Sigmoid colon (tissue), 7 donors: ENCODE data around the gene F12. TPM values are rescaled to one million over a fixed set of nuclear protein-coding genes. Genes with fewer than 3 reads are reported as not detected.

Source experiments
- DNase-seq: peaks from one replicate; pipeline ENCODE4 v3.0.0-alpha.2; 2019
- H3K27ac ChIP-seq, 4 donors: fragments of 200-600 bp; sonication (generic); one replicate each; pipeline ENCODE4 v1.5.1; 2016 to 2019; ENCODE audit warnings: mild to moderate bottlenecking in 1 of 4
- H3K27me3 ChIP-seq, 3 donors: fragments of 200-600 bp; sonication (generic); one replicate each; pipeline ENCODE4 v1.5.1; 2019; ENCODE audit warnings: mild to moderate bottlenecking in 1 of 3
- H3K36me3 ChIP-seq, 4 donors: fragments of 200-600 bp; sonication (generic); one replicate each; pipeline ENCODE4 v1.5.1; 2016 to 2019
- H3K4me1 ChIP-seq, 4 donors: fragments of 200-600 bp; sonication (generic); one replicate each; pipeline ENCODE4 v1.5.1; 2017 to 2019
- H3K4me3 ChIP-seq, 4 donors: fragments of 200-600 bp; sonication (generic); one replicate each; pipeline ENCODE4 v1.5.1; 2017 to 2019; ENCODE audit warnings: mild to moderate bottlenecking in 2 of 4, moderate library complexity in 1 of 4
- H3K9me3 ChIP-seq, 4 donors: fragments of 200-600 bp in 3 of 4; sonication (generic) in 3 of 4; one replicate each; pipeline versions ENCODE4 v1.5.1 to v1.6.1; 2013 to 2019
- EP300 ChIP-seq, 4 donors: sonication (generic); formaldehyde crosslinking; IDR thresholded peaks; one replicate each; pipeline ENCODE4 v1.6.1; 2017; ENCODE audit warnings: antibody characterized with exemption in 4 of 4
- POLR2A ChIP-seq, 2 donors: fragments of 450-650 bp; IDR thresholded peaks; one replicate each; pipeline ENCODE4 v1.6.1; 2016; ENCODE audit warnings: antibody characterized with exemption in 2 of 2, mild to moderate bottlenecking in 2 of 2, moderate library complexity in 2 of 2
- POLR2AphosphoS5 ChIP-seq, 4 donors: sonication (generic); formaldehyde crosslinking; IDR thresholded peaks; one replicate each; pipeline ENCODE4 v1.6.1; 2017; ENCODE audit warnings: antibody characterized with exemption in 4 of 4
- WGBS, 2 donors: extraction: QIAGEN DNeasy Blood & Tissue Kit; methylation state at CpG; one replicate each; pipeline ENCODE4 v1.1.7; 2013; 5-methylcytosine and 5-hydroxymethylcytosine counted together
- intact Hi-C: fragments of 100-400 bp; cut with DNase I; formaldehyde crosslinking; loops from one replicate; pipeline ENCODE4 v1.15.1; 2023
- polyA plus RNA-seq, 3 donors: library from polyadenylated mRNA; stranded (reverse); fragments of 200-250 nt; gene quantifications; one replicate each; pipeline ENCODE4 v1.2.3, GENCODE V29; 2013
- total RNA-seq, 4 donors: library from RNA; depleted of rRNA; stranded (reverse); fragments of >200 nt; gene quantifications; one replicate each; pipeline ENCODE4 v1.1.0, GENCODE V29; 2016
- TF ChIP-seq, protein P1 (sequence below), 4 experiments: fragments of 450-650 bp in 3 of 4; fragments of 200-600 bp in 1 of 4; IDR thresholded peaks; one replicate each; pipeline ENCODE4 v1.5.1; 2016 to 2019; ENCODE audit warnings: antibody characterized with exemption in 4 of 4, mild to moderate bottlenecking in 3 of 4, moderate library complexity in 2 of 4
- donor health status: healthy with polysubstance abuse.
- donor health status: Bipolar disorder and iron deficiency.
- donor health status: healthy.

The F12 gene
- total and polyA plus RNA-seq, 7 donors = 0.36 to 14.0 (median 2.2) TPM; not detected in 1

DNA sequence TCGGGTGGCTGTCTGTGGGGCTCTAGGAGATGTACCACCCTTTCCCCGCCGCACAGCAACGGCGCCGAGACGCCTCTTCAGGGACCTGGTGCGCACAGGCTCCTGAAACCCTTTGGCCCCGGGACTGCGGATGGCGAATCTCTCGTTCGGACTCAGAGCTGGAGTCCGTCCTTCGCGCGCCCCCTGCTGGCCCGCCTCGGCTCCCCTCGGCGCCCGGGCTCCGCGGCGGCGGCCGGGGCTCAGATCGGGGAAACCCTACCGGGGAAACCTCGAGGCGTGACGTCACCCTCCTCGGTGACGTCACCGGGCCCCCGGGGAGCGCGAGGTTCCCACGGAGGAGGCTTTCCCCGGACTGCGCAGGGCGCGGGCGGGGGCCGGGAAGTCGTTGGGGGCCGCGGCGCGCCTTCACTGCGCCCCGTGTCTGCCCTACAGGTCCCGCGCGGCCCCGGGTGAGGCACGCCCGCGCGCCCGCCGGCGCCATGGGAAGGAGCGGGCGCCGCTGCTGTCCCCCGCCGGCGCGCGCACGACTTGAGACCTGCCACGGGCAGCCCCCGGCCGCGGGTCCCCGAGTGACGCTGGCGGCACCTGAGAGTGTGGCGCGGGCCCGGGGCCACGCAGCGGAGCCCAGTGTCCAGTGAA, 45.2 kb upstream of the F12 start:
- Histone ChIP-seq H3K4me1 (peaks cover 0 to 47% (median 40%) of the 10 kb centered on the region in 4 donors), H3K9me3 (no peaks in the 10 kb centered on the region), H3K4me3 (peak overlapping the region; percentile 20 to 53 (median 51)), H3K27ac (peak overlapping the region; percentile 68 to 82 (median 75)), H3K36me3 (peaks cover 0 to 17% (median 7%) of the 10 kb centered on the region in 4 donors), H3K27me3 (peaks cover 0 to 36% (median 26%) of the 10 kb centered on the region in 3 donors)
- DNase-seq = peak; percentile 95
- TF ChIP-seq EP300 (IDR thresholded peaks at IDR 0.05) (no peak), POLR2AphosphoS5 (IDR thresholded peaks at IDR 0.05) (peak in 1 of 4 donors; percentile 20), POLR2A (IDR thresholded peaks at IDR 0.05) (no peak)
- TF ChIP-seq, protein P1, sequence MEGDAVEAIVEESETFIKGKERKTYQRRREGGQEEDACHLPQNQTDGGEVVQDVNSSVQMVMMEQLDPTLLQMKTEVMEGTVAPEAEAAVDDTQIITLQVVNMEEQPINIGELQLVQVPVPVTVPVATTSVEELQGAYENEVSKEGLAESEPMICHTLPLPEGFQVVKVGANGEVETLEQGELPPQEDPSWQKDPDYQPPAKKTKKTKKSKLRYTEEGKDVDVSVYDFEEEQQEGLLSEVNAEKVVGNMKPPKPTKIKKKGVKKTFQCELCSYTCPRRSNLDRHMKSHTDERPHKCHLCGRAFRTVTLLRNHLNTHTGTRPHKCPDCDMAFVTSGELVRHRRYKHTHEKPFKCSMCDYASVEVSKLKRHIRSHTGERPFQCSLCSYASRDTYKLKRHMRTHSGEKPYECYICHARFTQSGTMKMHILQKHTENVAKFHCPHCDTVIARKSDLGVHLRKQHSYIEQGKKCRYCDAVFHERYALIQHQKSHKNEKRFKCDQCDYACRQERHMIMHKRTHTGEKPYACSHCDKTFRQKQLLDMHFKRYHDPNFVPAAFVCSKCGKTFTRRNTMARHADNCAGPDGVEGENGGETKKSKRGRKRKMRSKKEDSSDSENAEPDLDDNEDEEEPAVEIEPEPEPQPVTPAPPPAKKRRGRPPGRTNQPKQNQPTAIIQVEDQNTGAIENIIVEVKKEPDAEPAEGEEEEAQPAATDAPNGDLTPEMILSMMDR (IDR thresholded peaks at IDR 0.05) = peak; percentile 77 to 93 (median 90)
- 0 to 1% methylated on average over 84 of the region's 84 CpGs for WGBS, 2 donors
- intact Hi-C loops = loop anchor here (1.0 to 5.0 kb wide), 4 partner anchors 28 to 142 kb away; partner anchors contain the start of genes GRK6 and MXD3

DNA sequence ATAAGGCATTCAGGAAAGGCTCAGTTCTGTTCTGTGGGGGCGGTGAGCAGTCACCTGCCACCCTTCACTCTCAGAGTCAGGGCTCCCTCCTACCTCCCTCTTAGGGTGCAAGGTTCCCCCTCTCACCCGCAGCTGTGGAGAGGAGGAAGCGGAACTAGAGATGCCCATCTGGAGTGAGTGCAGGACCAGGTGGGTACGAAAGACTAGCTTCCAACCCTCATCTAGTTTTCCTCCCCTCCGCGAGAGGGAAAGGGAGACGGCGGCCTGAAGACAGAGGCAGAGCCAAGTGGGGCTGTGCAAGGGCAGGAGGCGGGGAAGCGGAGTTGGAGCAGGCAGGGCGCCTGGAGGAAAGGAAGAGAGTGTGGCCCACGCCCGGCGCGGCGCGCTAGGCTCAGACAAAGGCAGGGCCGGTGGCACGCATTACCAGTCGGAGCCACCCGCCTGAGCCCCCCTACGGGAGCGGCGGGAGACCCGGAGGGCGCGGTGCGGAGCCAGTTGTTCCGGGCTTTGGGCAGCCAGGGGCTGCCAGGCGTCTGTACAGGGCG, 44.6 kb upstream of the F12 start:
- peak overlapping the region; percentile 20 to 53 (median 51) for H3K4me3 ChIP-seq
- TF ChIP-seq POLR2A (IDR thresholded peaks at IDR 0.05) (no peak), EP300 (IDR thresholded peaks at IDR 0.05) (no peak), POLR2AphosphoS5 (IDR thresholded peaks at IDR 0.05) (no peak)
- TF ChIP-seq, protein P1 (IDR thresholded peaks at IDR 0.05) = no peak
- H3K36me3 ChIP-seq = peaks cover 0 to 12% (median 4%) of the 10 kb centered on the region in 4 donors
- DNase-seq = peak; percentile 79
- WGBS, 2 donors = 8 to 9% methylated on average over 31 of the region's 31 CpGs
- H3K27me3 ChIP-seq = peaks cover 0 to 42% (median 31%) of the 10 kb centered on the region in 3 donors
- no peaks in the 10 kb centered on the region for H3K9me3 ChIP-seq
- peaks cover 0 to 47% (median 40%) of the 10 kb centered on the region in 4 donors for H3K4me1 ChIP-seq
- H3K27ac ChIP-seq = peak overlapping the region in 3 of 4 donors; percentile 8 to 82 (median 77)
- intact Hi-C loops = loop anchor here (1.0 to 5.0 kb wide), 4 partner anchors 27 to 142 kb away; partner anchors contain the start of genes GRK6 and MXD3

DNA sequence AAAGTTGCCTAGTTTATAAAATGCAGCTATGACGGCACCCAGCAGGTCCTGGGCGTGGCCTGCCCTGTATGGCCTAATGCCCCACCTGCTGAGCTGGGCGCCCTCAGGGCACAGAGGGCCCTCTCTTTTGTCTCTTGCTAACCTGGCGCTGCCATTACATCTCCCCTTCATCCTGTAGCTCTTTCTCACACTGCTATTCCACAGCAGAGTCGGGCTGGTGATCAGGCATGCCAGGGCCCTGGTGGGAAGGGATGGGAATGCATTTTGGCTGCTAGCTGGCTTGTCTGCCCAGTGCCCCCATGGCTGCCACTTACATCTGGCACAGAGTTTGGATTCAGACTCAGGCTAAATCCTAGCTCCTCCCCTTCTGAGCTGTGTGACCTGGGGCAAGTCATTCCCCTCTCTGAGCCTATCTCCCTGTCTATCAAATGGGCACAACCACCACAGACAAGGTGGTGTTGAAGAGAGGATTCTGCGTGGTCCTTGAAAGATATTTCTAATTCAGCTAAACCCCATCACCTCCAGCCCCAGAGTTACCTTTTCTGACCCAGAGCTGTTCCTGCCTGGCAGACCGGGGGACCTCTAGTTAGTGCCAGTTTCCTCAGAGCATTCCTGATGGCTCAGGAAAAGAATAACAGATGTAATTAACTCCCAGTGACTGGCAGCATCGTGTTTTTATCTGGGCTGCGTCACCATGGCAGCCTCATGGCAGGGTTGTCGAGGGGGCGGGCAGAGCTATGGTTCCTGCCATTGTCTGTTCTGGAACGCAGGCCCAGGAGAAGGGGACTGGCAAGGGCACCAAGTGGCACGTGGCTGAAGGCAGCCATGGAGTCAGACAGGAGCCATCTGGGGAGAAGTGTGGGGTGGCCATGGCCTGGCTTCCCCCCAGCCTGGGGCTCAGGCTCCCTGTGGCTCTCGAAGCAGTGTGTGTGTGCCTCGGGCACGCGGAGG, 43.6 kb upstream of the F12 start:
- no peak overlapping the region for H3K27ac ChIP-seq
- peaks cover 0 to 51% (median 38%) of the 10 kb centered on the region in 3 donors for H3K27me3 ChIP-seq
- no peak overlapping the region for H3K4me3 ChIP-seq

More for the DNA sequence above, 43.6 kb upstream of the F12 start:
- H3K4me1 ChIP-seq = peaks cover 0 to 47% (median 41%) of the 10 kb centered on the region in 4 donors
- DNase-seq = no peak
- TF ChIP-seq POLR2A (IDR thresholded peaks at IDR 0.05) (no peak), EP300 (IDR thresholded peaks at IDR 0.05) (no peak), POLR2AphosphoS5 (IDR thresholded peaks at IDR 0.05) (no peak)
- TF ChIP-seq, protein P1 (IDR thresholded peaks at IDR 0.05) = no peak
- intact Hi-C loops = loop anchor here (5.0 kb wide), 1 partner anchor 141 kb away; the partner anchor contains the start of gene MXD3
- WGBS, 2 donors = 79 to 87% methylated on average over 17 of the region's 17 CpGs
- H3K36me3 ChIP-seq = peaks cover 0 to 2% (median 0%) of the 10 kb centered on the region in 4 donors
- no peaks in the 10 kb centered on the region for H3K9me3 ChIP-seq
